Femur (tissue), 1 donor: ENCODE results near the gene ANKLE2.
A peak's percentile ranks its signal among the peaks of the same experiment; 100 is the strongest.
"Not testable (repeated sequence)": the region's sequence is repeated elsewhere in the genome, so short reads cannot be mapped to it uniquely, and the experiment has no call there.

ENCODE experiments used
- DNase-seq: peaks from one replicate; pipeline ENCODE4 v3.0.0-alpha.2; 2017

ANKLE2 gene

GRCh38 chr12:132776816-132777568 is 15.4 kb upstream of the ANKLE2 start:
- DNase-seq: peak; percentile 76

DNA sequence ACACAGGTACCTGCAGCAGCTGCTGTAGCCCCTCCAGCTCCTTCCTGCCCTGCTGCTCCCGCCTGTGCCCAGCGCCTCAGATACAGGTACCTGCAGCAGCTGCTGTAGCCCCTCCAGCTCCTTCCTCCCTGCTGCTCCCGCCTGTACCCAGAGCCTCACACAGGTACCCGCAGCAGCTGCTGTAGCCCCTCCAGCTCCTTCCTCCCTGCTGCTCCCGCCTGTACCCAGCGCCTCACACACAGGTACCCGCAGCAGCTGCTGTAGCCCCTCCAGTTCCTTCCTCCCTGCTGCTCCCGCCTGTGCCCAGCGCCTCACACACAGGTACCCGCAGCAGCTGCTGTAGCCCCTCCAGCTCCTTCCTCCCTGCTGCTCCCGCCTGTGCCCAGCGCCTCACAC is 14.6 kb upstream of the ANKLE2 start:
- DNase-seq: not testable (repeated sequence)

DNA sequence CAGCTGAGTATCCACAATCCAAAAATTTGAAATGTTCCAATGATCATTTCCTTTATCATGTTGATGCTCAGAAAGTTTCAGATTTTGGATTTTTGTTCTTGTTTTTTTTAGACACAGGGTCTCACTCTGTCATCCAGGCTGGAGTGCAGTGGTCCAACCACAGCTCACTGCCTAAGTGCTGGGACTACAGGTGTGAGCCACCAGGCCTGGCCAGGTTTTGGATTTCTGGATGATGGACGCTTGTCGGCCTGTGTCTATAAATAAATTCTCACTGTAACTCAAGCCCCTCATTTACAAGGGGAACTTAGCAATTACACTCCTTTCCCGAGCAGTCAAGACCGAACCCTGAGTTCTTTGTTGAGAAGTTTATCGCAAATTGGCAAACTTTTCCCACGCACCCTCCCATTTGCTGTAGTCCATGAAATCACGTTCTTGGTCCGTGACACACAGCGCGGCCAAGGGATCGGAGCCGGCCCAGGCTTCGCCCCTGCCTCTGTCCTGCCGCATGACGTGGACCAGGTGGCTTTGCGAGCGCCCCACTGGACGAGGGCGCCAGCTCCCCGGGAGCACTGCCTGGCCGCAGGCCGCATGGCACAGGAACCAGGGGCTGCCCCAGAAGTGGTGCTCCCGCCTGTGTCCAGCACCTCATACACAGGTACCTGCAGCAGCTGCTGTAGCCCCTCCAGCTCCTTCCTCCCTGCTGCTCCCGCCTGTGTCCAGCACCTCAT is 14.0 kb upstream of the ANKLE2 start:
- no peak for DNase-seq

GRCh38 chr12:132774646-132775275 is 13.1 kb upstream of the ANKLE2 start:
- DNase-seq: no peak

GRCh38 chr12:132774159-132774558 is 12.5 kb upstream of the ANKLE2 start:
- no peak for DNase-seq

DNA sequence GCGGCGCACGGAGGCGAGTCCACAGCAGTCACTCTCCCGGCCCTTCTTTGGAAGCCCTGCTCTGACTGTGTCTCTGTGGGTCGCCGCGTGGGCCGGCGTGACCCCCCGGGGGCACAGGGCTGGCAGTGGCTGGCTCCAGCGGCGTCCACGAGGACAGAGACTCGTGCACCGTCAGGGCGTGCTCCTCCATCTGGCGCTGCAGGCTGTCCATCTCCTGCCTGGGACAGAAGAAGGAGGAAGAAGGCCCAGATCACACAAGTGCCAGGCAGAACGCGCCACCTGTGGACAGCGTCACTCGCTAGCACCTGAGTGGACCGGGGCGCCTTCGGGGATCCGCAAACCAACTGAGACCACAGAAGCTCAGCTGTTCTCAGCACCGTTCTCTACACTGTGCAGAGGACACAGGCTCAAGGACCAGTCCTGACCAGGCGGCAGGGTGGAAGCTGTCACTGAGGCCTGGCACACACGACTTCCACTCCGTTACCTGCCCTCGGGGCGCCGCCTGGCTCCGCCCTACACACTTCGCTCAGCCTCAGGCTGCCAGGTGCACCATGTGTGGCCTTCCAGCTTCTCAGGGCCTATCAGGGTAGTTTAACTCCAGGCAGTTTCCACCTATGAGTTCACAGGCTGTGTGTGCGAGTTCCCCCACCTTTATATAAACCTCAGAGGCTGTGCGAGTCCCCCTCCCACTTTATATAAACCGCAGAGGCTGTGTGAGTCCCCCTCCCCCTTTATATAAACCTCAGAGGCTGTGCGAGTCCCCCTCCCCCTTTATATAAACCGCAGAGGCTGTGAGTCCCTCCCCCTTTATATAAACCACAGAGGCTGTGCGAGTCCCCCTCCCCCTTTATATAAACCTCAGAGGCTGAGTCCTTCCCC is 11.7 kb upstream of the ANKLE2 start:
- DNase-seq: no peak

GRCh38 chr12:132772606-132773005 is 11.0 kb upstream of the ANKLE2 start:
- DNase-seq: no peak

DNA sequence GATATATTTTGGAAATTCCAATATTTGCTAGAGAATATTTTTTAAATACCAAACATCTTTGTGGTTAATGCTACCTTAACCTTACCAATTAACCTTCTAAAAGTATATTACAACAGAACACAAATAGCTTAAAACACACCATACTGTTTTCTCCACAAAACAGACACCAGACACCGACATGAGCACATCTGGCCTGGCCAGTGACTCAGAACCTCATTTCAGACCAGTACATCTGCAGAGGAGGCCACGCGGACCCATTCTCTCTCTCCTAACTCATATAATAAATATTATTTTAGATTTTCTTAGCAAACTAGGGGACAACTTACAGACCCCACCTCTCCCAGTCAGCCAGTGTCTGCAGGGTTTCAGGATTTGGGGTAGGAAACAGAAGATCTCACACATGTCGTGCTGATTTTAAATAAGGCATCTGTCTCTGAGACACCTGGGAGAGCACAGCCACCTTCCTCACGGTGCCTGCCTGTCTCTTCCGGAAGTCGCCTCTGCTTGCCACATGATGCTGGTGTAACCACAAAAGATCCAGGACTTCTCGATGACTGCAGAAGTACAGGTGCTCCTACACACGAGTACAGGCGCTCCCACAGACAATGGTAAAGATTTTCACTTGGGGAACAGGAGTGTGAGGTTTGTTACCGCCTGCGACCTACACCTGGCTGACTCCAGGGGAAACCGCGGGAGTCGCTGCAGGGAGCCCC is 9.7 kb upstream of the ANKLE2 start:
- DNase-seq: no peak

DNA sequence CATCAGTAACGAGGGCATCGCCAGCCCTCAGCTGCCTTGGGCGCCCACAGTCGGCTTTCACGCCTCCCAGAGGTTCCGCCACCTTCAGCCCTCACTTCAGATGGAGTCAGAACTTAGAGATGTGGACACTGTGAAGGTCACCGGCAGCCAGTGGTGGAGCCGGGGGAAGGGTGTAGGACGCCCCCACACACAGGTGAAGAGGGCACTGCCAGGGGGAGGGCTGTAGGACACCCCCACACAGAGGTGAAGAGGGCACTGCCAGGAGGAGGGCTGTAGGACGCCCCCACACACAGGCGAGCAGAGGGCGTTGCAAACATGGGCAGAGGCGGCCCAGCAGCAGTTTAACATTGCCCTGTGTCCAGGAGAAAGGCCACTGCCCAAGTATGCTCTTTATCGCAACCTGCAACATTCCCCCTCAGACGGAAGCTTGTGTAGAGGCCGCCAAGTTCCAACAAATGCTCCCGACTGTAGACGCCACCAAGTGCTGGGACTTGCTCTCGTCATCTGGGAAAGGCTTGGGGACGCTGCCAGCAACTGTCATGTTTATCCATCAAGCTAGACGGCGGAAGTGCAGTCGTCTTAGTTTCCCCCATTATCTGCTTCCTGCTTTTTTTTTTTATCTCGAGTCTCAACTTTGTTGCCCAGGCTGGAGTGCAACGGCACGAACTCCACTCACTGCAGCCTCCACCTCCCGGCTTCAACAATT is 4.9 kb upstream of the ANKLE2 start:
- peak; percentile 72 for DNase-seq

GRCh38 chr12:132765361-132765760 is 3.7 kb upstream of the ANKLE2 start:
- DNase-seq: no peak

- DNase-seq: no peak
These were observed 2.6 kb upstream of the ANKLE2 start for GRCh38 chr12:132764231-132764630.

- DNase-seq: peak; percentile 92
These were observed 420 bp upstream of the ANKLE2 start for GRCh38 chr12:132761921-132762583.

DNA sequence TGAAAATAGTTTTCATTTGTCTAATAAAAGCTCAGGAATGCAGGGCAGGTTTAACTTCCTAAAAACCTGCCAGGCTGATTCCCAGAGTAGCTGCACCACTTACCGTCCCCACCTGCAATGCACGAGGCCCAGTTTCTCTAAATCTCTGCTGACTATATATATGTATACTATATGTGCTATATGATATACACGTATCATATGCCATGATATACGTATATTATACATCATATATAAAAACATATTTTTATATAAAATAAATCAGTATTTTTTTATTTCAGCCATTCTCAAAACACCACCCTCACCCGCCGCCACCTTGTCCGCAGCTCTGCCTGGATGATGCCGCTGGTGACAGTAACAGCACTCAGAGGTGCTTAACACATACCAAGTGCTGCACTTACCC is 2.3 kb downstream of the ANKLE2 start:
- no peak for DNase-seq

GRCh38 chr12:132758825-132759224 is 2.8 kb downstream of the ANKLE2 start:
- DNase-seq: not testable (repeated sequence)

GRCh38 chr12:132754160-132754932 is 7.3 kb downstream of the ANKLE2 start:
- no peak for DNase-seq

DNA sequence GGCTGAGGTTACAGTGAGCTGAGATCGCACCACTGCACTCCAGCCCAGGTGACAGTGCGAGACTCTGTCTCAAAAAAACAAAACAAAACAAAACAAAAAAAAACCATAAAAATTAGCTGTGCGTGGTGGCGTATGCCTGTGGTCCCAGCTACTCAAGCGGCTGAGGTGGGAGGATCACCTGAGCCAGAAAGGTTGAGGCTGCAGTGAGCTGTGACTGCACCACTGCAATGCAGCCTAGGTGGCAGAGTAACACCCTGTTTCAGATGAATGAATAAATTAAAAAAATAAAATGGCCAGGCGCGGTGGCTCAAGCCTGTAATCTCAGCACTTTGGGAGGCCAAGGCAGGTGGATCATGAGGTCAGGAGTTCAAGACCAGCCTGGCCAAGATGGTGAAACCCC is 8.0 kb downstream of the ANKLE2 start:
- DNase-seq: not testable (repeated sequence)

- no peak for DNase-seq
These were observed 13.3 kb downstream of the ANKLE2 start for GRCh38 chr12:132748319-132748718.

DNA sequence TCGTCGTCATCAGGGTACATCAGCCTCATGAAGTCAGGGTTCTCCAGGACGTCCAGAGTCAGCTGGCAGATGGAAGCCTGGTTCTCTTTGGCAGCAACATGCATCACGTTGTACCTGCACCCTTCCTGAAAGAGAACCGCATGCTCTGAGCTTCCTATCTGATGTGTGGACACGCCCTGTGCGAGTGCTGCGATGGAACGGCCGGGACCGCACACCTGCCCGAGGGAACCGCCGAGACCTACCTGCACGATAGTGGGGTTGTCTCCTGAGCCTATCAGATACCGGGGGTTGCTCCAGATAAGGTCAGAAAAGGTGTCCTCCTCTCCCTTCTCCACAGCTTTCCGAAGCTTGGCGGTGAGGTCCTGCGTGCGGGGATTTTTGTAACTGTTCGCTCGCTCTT is 13.7 kb downstream of the ANKLE2 start:
- DNase-seq: no peak

DNA sequence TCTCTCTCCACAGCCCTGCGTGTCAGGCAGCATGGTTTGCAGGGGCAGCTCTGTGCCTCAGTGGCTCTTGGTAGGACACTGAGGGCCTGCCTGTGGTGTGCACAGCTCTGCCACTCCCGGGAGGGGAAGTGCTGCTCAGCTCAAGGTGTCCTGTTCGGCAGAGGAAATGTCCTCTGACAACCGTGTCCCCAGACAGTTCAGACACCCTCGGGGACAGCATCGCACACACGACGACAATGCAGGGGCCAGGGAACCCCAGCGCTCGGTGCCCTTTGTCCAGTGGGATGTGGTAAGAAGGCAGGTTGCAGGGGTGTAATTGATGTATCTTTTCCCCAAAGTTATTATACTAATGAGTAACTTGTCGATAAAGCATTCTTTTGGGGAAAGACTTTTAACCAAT is 14.2 kb downstream of the ANKLE2 start:
- DNase-seq: no peak

DNA sequence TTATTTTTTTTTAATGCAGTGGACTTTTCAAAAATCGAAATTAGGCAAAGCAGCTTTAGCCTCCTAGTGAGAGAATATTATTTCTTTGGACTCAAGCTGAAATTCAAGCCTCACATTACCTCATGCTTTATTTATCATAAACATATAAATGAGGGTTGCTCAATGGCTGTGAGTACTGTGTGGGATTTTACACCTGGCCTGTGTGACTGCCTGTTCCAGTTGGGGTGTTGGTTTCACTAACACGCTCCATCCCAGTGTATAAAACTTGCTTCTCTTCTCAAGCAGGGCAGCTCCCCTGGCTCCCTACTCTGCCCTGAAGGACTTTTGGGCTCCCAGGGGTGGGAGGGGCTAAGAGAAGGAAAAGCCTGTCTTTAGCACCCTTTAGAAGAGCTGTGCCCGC is 15.0 kb downstream of the ANKLE2 start:
- no peak for DNase-seq
